ENCODE data around the gene FRAS1.

FRAS1 gene

DNA sequence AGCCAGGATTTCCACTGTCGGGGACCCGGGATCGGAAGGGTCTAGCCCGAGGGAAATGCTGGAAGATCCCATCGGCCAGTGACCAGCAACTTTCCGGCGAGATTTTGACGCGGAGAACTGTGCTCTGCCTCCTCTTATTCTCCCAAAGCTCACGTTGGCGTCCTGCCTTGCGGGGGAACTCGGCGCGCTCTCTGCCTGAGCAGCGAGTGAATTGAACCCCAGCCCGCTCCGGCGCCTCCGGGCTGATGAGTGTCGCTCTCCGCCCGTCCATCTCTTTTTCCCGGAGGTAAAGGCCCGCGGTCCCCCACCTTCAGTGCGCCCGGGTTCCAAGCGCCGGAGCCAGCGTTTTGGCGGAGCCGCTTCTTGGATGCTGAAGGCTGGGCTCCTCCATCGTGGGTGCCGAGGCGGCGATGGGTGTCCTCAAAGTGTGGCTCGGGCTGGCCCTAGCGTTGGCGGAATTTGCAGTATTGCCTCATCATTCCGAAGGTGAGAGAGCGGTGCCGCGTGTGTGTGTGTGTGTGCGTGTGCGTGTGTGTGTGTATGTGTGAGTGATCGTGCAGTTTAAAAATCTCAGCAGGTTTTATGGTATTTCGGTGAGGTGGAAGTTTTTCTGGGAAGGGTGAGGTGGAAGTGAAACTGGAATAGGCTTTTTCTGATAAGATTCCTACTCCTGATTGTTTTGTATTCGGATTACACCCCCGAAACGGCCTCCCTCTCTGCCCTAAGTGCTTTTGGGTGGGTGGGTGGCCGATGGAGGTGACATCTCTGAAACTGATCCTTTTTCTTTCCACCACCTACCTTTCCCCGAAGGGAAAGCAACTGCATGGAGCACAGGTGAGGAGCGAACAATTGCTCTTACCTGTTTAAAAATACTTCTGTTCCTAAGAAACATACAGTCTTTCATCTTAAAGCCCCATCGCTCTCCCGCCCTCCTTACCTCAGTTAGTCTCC, 752 bp downstream of the FRAS1 start:
- Histone ChIP-seq H3K27me3 (ENCODE audit: control insufficient read depth in 1 of 2, insufficient read depth in 2 of 2, low read length in 2 of 2) (peaks cover 19 to 36% of the 10 kb centered on the region in 2 donors), H3K4me1 (ENCODE audit: control insufficient read depth in 1 of 2, insufficient read depth in 2 of 2, low read length in 2 of 2) (peaks cover 5 to 25% of the 10 kb centered on the region in 2 donors), H3K27ac (ENCODE audit: low read depth, low read length) (peak overlapping the region; percentile 33), H3K4me3 (ENCODE audit: low read depth in 1 of 2, low read length in 2 of 2) (peak overlapping the region; percentile 77 to 81), H3K36me3 (ENCODE audit: control insufficient read depth in 1 of 2, insufficient read depth in 2 of 2, low read length in 2 of 2) (no peaks in the 10 kb centered on the region), H3K9me3 (ENCODE audit: control insufficient read depth in 1 of 2, low read length in 2 of 2) (no peaks in the 10 kb centered on the region), H3K9ac (ENCODE audit: low read depth in 1 of 2, low read length in 2 of 2) (peak overlapping the region; percentile 2 to 58)

DNA sequence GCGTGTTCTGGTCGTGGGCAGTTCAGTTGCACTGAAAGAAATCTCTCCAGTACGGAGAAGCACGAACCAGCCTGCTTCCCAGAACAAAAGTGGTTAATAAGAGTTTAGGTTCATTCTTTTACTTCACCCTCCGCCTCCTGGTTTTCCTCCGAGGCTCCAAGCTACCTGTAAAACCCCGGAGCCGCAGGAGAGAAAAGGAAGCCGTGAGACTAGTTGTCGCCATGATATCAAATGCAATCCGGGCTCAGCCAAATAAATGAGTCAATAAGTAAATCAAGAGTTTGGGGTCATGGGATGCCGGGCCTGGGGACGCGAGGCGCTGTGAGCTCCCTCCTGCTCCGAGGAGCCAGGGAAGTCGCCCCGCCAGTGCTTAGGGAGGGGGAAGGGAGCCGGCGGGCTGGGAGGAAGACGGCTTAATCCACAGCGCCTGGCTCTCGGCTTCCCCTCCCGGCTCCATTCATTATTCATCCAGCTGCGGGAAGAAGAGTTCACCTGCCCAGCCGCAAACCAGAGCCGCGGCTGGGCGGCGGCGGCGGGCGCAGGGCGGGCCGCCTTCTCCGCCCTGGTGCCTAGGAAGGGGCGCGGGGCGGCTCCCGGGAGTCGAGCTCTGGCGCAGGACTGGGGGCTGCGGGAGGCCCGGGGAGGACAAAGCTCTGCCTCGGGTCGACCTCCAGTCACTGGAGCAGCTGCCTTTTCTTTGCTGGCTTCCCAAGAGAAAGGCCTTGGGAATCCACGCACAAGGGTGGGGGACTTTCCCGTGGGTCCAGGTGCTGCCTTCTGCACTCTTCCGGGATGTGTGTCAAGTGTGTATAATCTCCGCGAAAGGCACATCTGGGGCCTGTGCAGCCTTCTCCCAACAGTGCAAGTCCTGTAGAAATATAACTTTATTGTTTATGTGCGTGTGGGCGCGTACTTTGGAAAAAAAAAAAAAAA, 1.7 kb downstream of the FRAS1 start:
- H3K9me3 ChIP-seq (ENCODE audit: control insufficient read depth in 1 of 2, low read length in 2 of 2) = no peaks in the 10 kb centered on the region
- peaks cover 5 to 25% of the 10 kb centered on the region in 2 donors for H3K4me1 ChIP-seq (ENCODE audit: control insufficient read depth in 1 of 2, insufficient read depth in 2 of 2, low read length in 2 of 2)
- no peaks in the 10 kb centered on the region for H3K36me3 ChIP-seq (ENCODE audit: control insufficient read depth in 1 of 2, insufficient read depth in 2 of 2, low read length in 2 of 2)
- no peak overlapping the region for H3K27ac ChIP-seq (ENCODE audit: low read depth, low read length)
- peak overlapping the region; percentile 2 to 58 for H3K9ac ChIP-seq (ENCODE audit: low read depth in 1 of 2, low read length in 2 of 2)
- H3K4me3 ChIP-seq (ENCODE audit: low read depth in 1 of 2, low read length in 2 of 2) = peak overlapping the region; percentile 77 to 81
- H3K27me3 ChIP-seq (ENCODE audit: control insufficient read depth in 1 of 2, insufficient read depth in 2 of 2, low read length in 2 of 2) = peaks cover 19 to 36% of the 10 kb centered on the region in 2 donors

DNA sequence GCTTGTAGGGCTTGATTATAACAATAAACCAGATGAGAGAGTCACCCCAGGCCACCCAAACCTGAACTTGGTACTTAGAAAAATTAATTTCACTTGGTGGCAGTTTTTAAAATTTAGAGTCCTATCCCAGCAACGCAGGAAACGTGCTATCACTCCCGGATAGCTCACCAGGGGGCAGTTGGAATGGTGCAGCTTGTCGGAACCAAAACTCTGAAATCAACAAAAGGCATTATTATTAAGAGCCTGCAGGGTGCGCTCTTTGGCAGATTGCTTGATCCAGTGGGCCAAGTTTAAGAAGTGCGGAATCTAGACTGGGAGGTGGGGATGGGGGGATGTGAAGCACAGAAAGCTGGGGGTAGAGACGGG, 2.4 kb downstream of the FRAS1 start:
- no peak overlapping the region for H3K9ac ChIP-seq (ENCODE audit: low read depth in 1 of 2, low read length in 2 of 2)
- H3K27me3 ChIP-seq (ENCODE audit: control insufficient read depth in 1 of 2, insufficient read depth in 2 of 2, low read length in 2 of 2) = peaks cover 19 to 36% of the 10 kb centered on the region in 2 donors
- no peaks in the 10 kb centered on the region for H3K9me3 ChIP-seq (ENCODE audit: control insufficient read depth in 1 of 2, low read length in 2 of 2)
- no peak overlapping the region for H3K27ac ChIP-seq (ENCODE audit: low read depth, low read length)
- peaks cover 5 to 25% of the 10 kb centered on the region in 2 donors for H3K4me1 ChIP-seq (ENCODE audit: control insufficient read depth in 1 of 2, insufficient read depth in 2 of 2, low read length in 2 of 2)
- H3K36me3 ChIP-seq (ENCODE audit: control insufficient read depth in 1 of 2, insufficient read depth in 2 of 2, low read length in 2 of 2) = no peaks in the 10 kb centered on the region
- H3K4me3 ChIP-seq (ENCODE audit: low read depth in 1 of 2, low read length in 2 of 2) = peak overlapping the region; percentile 77 to 81

DNA sequence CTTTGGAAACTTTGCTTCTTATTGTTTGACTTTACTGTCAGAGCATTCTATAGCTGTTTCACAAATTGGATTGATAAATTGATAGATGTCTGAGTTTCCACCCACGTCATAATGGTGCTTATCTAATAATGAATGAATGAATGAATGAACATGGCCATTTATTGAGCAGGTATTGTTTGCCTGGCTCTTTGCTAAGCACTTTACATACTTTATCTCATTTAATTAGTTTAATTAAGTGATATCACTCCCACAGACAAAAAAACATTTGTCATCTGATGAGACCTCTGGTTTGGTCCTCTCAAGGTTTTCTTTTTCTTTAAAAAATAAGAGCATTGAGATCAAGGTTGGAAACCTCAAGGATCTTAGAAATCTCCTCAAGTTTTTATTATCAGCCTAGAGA, 2.8 kb downstream of the FRAS1 start:
- no peak overlapping the region for H3K4me3 ChIP-seq (ENCODE audit: low read depth in 1 of 2, low read length in 2 of 2)
- no peak overlapping the region for H3K9ac ChIP-seq (ENCODE audit: low read depth in 1 of 2, low read length in 2 of 2)
- H3K27ac ChIP-seq (ENCODE audit: low read depth, low read length) = no peak overlapping the region
- H3K9me3 ChIP-seq (ENCODE audit: control insufficient read depth in 1 of 2, low read length in 2 of 2) = no peaks in the 10 kb centered on the region
- peaks cover 19 to 36% of the 10 kb centered on the region in 2 donors for H3K27me3 ChIP-seq (ENCODE audit: control insufficient read depth in 1 of 2, insufficient read depth in 2 of 2, low read length in 2 of 2)
- peaks cover 5 to 25% of the 10 kb centered on the region in 2 donors for H3K4me1 ChIP-seq (ENCODE audit: control insufficient read depth in 1 of 2, insufficient read depth in 2 of 2, low read length in 2 of 2)
- no peaks in the 10 kb centered on the region for H3K36me3 ChIP-seq (ENCODE audit: control insufficient read depth in 1 of 2, insufficient read depth in 2 of 2, low read length in 2 of 2)

DNA sequence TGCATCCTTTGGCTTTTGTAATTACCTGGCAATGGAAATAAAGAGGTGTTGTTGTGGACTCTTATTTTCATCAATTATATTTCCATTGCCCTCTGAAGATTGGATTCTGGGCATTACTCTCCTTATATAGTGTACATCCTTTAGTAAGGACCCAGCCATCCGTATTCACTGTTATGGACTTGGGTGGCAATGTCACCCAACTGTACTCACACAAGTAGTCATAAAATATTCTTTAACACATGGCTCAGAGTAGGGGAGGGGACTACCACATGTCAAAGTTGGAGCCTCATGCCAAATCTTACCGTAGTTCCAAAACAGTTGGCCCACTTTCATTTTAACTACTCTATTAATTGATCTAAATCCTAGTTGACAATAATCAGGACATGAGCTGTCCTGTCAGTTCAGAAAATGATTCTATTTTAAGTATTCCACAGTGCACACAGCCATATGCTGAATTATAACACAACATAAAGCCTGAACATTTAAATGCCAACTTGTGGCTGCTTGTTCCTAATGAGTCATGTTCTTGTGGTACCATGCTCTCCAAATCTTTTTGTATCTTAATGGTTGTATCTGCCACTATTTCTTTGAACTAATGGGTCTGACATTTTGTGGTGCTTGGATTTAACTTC, 4.9 kb downstream of the FRAS1 start:
- Histone ChIP-seq H3K9me3 (ENCODE audit: control insufficient read depth in 1 of 2, low read length in 2 of 2) (no peaks in the 10 kb centered on the region), H3K9ac (ENCODE audit: low read depth in 1 of 2, low read length in 2 of 2) (no peak overlapping the region), H3K4me3 (ENCODE audit: low read depth in 1 of 2, low read length in 2 of 2) (no peak overlapping the region), H3K4me1 (ENCODE audit: control insufficient read depth in 1 of 2, insufficient read depth in 2 of 2, low read length in 2 of 2) (peaks cover 1 to 16% of the 10 kb centered on the region in 2 donors), H3K27me3 (ENCODE audit: control insufficient read depth in 1 of 2, insufficient read depth in 2 of 2, low read length in 2 of 2) (peaks cover 16 to 22% of the 10 kb centered on the region in 2 donors), H3K36me3 (ENCODE audit: control insufficient read depth in 1 of 2, insufficient read depth in 2 of 2, low read length in 2 of 2) (no peaks in the 10 kb centered on the region), H3K27ac (ENCODE audit: low read depth, low read length) (no peak overlapping the region)

DNA sequence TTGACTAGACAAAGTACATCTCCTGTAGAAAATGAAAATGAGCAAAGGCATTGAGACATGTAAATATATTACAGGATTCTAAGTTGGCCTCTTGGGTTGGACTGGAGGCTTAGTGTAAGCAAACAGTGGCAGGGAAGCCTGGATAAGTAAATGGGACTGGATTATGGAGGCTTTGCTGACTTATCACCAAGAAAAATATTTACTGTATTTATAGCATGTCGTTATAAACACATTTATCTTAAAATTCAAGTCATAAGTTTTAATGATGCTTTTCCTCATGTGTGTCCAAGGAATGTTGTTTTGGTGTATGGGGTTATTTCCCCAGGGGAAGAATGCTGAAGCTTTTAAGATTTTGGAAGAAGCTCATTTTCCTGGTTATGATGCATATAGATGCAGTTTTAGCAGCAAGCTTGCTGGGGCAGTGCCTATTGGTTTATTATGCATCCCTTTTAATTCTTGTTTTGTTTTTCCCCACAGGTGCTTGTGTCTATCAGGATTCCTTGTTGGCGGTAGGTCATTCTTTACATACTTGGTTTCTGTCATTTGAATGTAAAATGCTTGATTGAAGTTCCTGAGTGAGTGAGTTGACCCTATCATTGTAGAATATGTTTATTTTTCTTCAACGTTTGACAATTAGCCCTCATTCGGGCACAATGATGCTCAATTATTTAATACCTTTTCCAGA, 8.5 kb downstream of the FRAS1 start:
- no peaks in the 10 kb centered on the region for H3K27me3 ChIP-seq (ENCODE audit: control insufficient read depth in 1 of 2, insufficient read depth in 2 of 2, low read length in 2 of 2)
- H3K4me1 ChIP-seq (ENCODE audit: control insufficient read depth in 1 of 2, insufficient read depth in 2 of 2, low read length in 2 of 2) = no peaks in the 10 kb centered on the region
- H3K9ac ChIP-seq (ENCODE audit: low read depth in 1 of 2, low read length in 2 of 2) = no peak overlapping the region
- H3K27ac ChIP-seq (ENCODE audit: low read depth, low read length) = no peak overlapping the region
- H3K9me3 ChIP-seq (ENCODE audit: control insufficient read depth in 1 of 2, low read length in 2 of 2) = no peaks in the 10 kb centered on the region
- no peak overlapping the region for H3K4me3 ChIP-seq (ENCODE audit: low read depth in 1 of 2, low read length in 2 of 2)
- no peaks in the 10 kb centered on the region for H3K36me3 ChIP-seq (ENCODE audit: control insufficient read depth in 1 of 2, insufficient read depth in 2 of 2, low read length in 2 of 2)

DNA sequence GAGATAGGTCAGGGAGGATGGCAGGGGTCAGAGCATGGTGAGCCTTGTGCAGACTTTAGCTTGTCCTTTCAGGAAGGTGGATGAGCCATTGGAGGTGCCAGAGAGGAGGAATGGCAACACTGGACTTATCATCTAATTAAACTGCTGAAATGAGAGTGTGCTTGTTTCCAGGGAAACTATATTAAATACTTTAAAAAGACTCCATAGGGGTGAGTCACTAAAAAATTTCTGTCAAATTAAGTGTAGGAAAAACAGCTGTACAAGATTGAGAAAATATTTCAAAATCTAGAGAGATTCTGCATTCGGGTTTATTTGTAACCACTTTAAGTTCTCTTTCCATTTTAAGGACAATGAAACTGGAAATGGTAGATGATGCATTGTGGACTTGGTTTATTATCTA, 11.4 kb downstream of the FRAS1 start:
- no peak overlapping the region for H3K4me3 ChIP-seq (ENCODE audit: low read depth in 1 of 2, low read length in 2 of 2)
- no peak overlapping the region for H3K27ac ChIP-seq (ENCODE audit: low read depth, low read length)
- H3K27me3 ChIP-seq (ENCODE audit: control insufficient read depth in 1 of 2, insufficient read depth in 2 of 2, low read length in 2 of 2) = no peaks in the 10 kb centered on the region
- no peaks in the 10 kb centered on the region for H3K36me3 ChIP-seq (ENCODE audit: control insufficient read depth in 1 of 2, insufficient read depth in 2 of 2, low read length in 2 of 2)
- H3K9ac ChIP-seq (ENCODE audit: low read depth in 1 of 2, low read length in 2 of 2) = no peak overlapping the region
- no peaks in the 10 kb centered on the region for H3K9me3 ChIP-seq (ENCODE audit: control insufficient read depth in 1 of 2, low read length in 2 of 2)
- no peaks in the 10 kb centered on the region for H3K4me1 ChIP-seq (ENCODE audit: control insufficient read depth in 1 of 2, insufficient read depth in 2 of 2, low read length in 2 of 2)

DNA sequence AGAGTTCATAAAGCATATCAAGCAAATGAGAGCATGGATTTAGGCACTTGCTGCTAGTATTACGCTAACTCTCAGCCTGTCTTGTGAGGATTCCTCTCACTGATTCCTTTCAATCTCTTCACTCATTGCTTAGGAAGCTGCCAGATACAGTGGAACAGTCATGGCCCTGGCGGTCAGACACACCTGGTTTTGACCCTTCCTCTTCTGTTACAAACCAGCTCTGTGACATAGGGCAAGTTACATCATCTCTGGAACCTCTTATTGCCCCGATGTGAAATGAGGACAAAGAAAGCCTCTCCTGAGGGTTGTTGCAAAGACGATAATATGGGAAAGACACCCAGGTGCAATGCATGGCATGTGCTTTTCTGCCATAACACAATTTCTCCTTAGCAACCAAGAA, 12.2 kb downstream of the FRAS1 start:
- Histone ChIP-seq H3K9me3 (ENCODE audit: control insufficient read depth in 1 of 2, low read length in 2 of 2) (no peaks in the 10 kb centered on the region), H3K36me3 (ENCODE audit: control insufficient read depth in 1 of 2, insufficient read depth in 2 of 2, low read length in 2 of 2) (no peaks in the 10 kb centered on the region), H3K27ac (ENCODE audit: low read depth, low read length) (no peak overlapping the region), H3K27me3 (ENCODE audit: control insufficient read depth in 1 of 2, insufficient read depth in 2 of 2, low read length in 2 of 2) (no peaks in the 10 kb centered on the region), H3K9ac (ENCODE audit: low read depth in 1 of 2, low read length in 2 of 2) (no peak overlapping the region), H3K4me3 (ENCODE audit: low read depth in 1 of 2, low read length in 2 of 2) (no peak overlapping the region), H3K4me1 (ENCODE audit: control insufficient read depth in 1 of 2, insufficient read depth in 2 of 2, low read length in 2 of 2) (no peaks in the 10 kb centered on the region)

DNA sequence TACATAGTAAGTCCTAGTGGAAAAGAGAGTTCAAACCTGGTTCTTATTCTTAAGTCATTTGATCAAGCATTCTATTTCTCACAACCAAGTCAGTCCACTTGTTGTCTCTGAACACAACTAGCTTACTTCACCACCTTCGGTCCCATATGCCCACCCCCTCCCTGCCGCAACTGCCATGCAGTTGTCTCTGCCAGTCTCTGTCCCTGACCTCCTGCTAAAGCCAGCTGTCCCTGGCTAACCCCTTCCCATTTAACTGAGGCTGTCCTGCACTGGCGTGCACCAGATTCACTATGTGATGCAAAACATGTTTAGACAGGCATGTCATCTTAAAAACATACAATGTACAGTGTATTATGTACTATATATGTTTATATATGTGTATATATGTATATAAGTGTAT, 12.7 kb downstream of the FRAS1 start:
- Histone ChIP-seq H3K4me1 (ENCODE audit: control insufficient read depth in 1 of 2, insufficient read depth in 2 of 2, low read length in 2 of 2) (no peaks in the 10 kb centered on the region), H3K4me3 (ENCODE audit: low read depth in 1 of 2, low read length in 2 of 2) (no peak overlapping the region), H3K27ac (ENCODE audit: low read depth, low read length) (no peak overlapping the region), H3K27me3 (ENCODE audit: control insufficient read depth in 1 of 2, insufficient read depth in 2 of 2, low read length in 2 of 2) (no peaks in the 10 kb centered on the region), H3K9me3 (ENCODE audit: control insufficient read depth in 1 of 2, low read length in 2 of 2) (no peaks in the 10 kb centered on the region), H3K36me3 (ENCODE audit: control insufficient read depth in 1 of 2, insufficient read depth in 2 of 2, low read length in 2 of 2) (no peaks in the 10 kb centered on the region), H3K9ac (ENCODE audit: low read depth in 1 of 2, low read length in 2 of 2) (no peak overlapping the region)
